SU-DHL-6 (cell line): ENCODE measurements around the gene SATB2.

Experiments used
- H2AFZ ChIP-seq: fragments of 200-600 bp; sonication (generic); 2 replicates; pipeline ENCODE4 v1.6.1; 2014; ENCODE audit warnings: low read depth, mild to moderate bottlenecking, moderate library complexity, mixed read lengths, antibody characterized with exemption, low read length; ENCODE audit not compliant: severe bottlenecking
- H3F3A ChIP-seq: fragments of 200-600 bp; shearing (Covaris generic); 2 replicates; pipeline ENCODE4 v1.6.0; 2016; ENCODE audit warnings: antibody characterized with exemption, mild to moderate bottlenecking; ENCODE audit not compliant: insufficient read depth
- H3K27ac ChIP-seq: fragments of 200-600 bp; sonication (generic); 2 replicates; pipeline ENCODE4 v1.5.1; 2016; ENCODE audit warnings: low read depth, mild to moderate bottlenecking, low read length, moderate library complexity, mixed read lengths
- H3K27me3 ChIP-seq: fragments of 200-600 bp; sonication (generic), shearing (Covaris generic); 2 replicates; pipeline ENCODE4 v1.6.0; 2014; ENCODE audit warnings: mild to moderate bottlenecking, low read length
- H3K36me3 ChIP-seq: fragments of 200-600 bp; sonication (generic); 2 replicates; pipeline ENCODE4 v1.6.1; 2014; ENCODE audit warnings: mild to moderate bottlenecking, low read length, mixed read lengths
- H3K4me2 ChIP-seq: fragments of 300-600, 200-600 bp; shearing (Covaris generic), sonication (generic); 2 replicates; pipeline ENCODE4 v1.6.0; 2014; ENCODE audit warnings: low read length, low read depth, mild to moderate bottlenecking; ENCODE audit not compliant: poor library complexity, severe bottlenecking
- H3K4me3 ChIP-seq: fragments of 200-600 bp; sonication (generic); 2 replicates; pipeline ENCODE4 v1.5.1; 2014; ENCODE audit warnings: antibody characterized with exemption, low read length, mild to moderate bottlenecking, mixed read lengths; ENCODE audit not compliant: insufficient read depth, poor library complexity, severe bottlenecking
- H3K79me2 ChIP-seq: fragments of 200-600 bp; sonication (generic); 2 replicates; pipeline ENCODE4 v1.6.1; 2014; ENCODE audit warnings: mild to moderate bottlenecking, low read length, moderate library complexity; ENCODE audit not compliant: insufficient read depth
- H3K9ac ChIP-seq: fragments of 200-600 bp; sonication (generic); 2 replicates; pipeline ENCODE4 v1.7.0; 2014; ENCODE audit warnings: mild to moderate bottlenecking, low read length
- H3K9me2 ChIP-seq: fragments of 200-600 bp; sonication (generic); replicated peaks from 2 replicates; pipeline ENCODE4 v1.6.1; 2014; ENCODE audit warnings: low read length; ENCODE audit not compliant: insufficient read depth
- H3K9me3 ChIP-seq: fragments of 200-600 bp; sonication (generic); 2 replicates; pipeline ENCODE4 v1.6.1; 2014; ENCODE audit warnings: low read length, mixed read lengths; ENCODE audit not compliant: insufficient read depth
- H4K20me1 ChIP-seq: fragments of 200-600 bp; sonication (generic); 2 replicates; pipeline ENCODE4 v1.6.1; 2014; ENCODE audit warnings: low read depth, mild to moderate bottlenecking, antibody characterized with exemption, low read length, moderate library complexity, mixed read lengths
- EZH2phosphoT487 ChIP-seq: fragments of 200-600 bp; sonication (generic), shearing (Covaris generic); conservative IDR thresholded peaks from 2 replicates; pipeline ENCODE4 v1.6.1; 2018; ENCODE audit warnings: mild to moderate bottlenecking, antibody characterized with exemption, low read length, moderate library complexity, mixed read lengths
- TF ChIP-seq, protein P1 (sequence below): fragments of 200-600 bp; sonication (generic); IDR thresholded peaks from one replicate; pipeline ENCODE4 v1.5.1; 2017; ENCODE audit warnings: antibody characterized with exemption, mild to moderate bottlenecking, low read length, moderate library complexity; ENCODE audit not compliant: insufficient read depth, poor library complexity, severe bottlenecking

SATB2 gene

GRCh38 chr2:199459286-199460100 lies 1.8 kb upstream of the SATB2 start:
- H3F3A ChIP-seq, result no peaks in the 10 kb centered on the region
- H3K27me3 ChIP-seq, result no peaks in the 10 kb centered on the region
- no peaks in the 10 kb centered on the region for H3K9me2 ChIP-seq
- no peaks in the 10 kb centered on the region for H4K20me1 ChIP-seq
- H2AFZ ChIP-seq, result no peak overlapping the region
- H3K4me2 ChIP-seq, result no peak overlapping the region
- H3K36me3 ChIP-seq, result no peaks in the 10 kb centered on the region
- H3K9me3 ChIP-seq, result no peaks in the 10 kb centered on the region
- H3K79me2 ChIP-seq, result no peaks in the 10 kb centered on the region
- no peak overlapping the region for H3K9ac ChIP-seq
- no peak overlapping the region for H3K27ac ChIP-seq
- H3K4me3 ChIP-seq, result no peak overlapping the region
- TF ChIP-seq EZH2phosphoT487, result no peak
- TF ChIP-seq, protein P1, sequence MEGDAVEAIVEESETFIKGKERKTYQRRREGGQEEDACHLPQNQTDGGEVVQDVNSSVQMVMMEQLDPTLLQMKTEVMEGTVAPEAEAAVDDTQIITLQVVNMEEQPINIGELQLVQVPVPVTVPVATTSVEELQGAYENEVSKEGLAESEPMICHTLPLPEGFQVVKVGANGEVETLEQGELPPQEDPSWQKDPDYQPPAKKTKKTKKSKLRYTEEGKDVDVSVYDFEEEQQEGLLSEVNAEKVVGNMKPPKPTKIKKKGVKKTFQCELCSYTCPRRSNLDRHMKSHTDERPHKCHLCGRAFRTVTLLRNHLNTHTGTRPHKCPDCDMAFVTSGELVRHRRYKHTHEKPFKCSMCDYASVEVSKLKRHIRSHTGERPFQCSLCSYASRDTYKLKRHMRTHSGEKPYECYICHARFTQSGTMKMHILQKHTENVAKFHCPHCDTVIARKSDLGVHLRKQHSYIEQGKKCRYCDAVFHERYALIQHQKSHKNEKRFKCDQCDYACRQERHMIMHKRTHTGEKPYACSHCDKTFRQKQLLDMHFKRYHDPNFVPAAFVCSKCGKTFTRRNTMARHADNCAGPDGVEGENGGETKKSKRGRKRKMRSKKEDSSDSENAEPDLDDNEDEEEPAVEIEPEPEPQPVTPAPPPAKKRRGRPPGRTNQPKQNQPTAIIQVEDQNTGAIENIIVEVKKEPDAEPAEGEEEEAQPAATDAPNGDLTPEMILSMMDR, result no peak

DNA sequence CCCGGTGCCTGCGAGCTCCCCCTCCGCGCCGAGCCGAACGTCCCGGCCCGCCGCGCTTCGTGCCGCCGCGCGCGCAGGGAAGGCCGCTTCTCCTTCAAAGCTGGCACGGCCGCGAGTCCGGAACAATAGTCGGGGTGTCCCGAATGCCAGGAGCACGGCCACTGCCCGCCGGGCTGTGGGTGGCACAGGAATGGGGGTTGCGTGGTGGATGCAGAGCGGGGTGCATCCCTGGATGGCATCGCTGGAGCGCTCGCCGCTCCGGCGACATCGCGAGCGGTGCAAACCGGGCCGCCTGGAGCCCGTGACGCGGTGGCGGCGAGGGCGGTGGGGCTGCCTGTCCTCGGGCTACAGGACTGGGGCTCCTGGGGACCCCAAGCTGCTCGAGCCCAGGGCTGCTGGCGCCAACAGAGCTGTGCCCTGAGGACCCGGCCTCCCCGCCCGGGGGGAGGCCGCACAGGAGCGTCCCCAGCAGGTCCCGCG lies 1.1 kb upstream of the SATB2 start:
- H3K9me2 ChIP-seq, result no peaks in the 10 kb centered on the region
- no peaks in the 10 kb centered on the region for H3F3A ChIP-seq
- H2AFZ ChIP-seq, result no peak overlapping the region
- no peaks in the 10 kb centered on the region for H3K27me3 ChIP-seq
- H3K27ac ChIP-seq, result no peak overlapping the region
- H3K4me2 ChIP-seq, result no peak overlapping the region
- H3K79me2 ChIP-seq, result no peaks in the 10 kb centered on the region
- TF ChIP-seq, protein P1, result no peak
- no peaks in the 10 kb centered on the region for H4K20me1 ChIP-seq
- H3K36me3 ChIP-seq, result no peaks in the 10 kb centered on the region
- no peak overlapping the region for H3K4me3 ChIP-seq
- H3K9me3 ChIP-seq, result no peaks in the 10 kb centered on the region
- H3K9ac ChIP-seq, result no peak overlapping the region

DNA sequence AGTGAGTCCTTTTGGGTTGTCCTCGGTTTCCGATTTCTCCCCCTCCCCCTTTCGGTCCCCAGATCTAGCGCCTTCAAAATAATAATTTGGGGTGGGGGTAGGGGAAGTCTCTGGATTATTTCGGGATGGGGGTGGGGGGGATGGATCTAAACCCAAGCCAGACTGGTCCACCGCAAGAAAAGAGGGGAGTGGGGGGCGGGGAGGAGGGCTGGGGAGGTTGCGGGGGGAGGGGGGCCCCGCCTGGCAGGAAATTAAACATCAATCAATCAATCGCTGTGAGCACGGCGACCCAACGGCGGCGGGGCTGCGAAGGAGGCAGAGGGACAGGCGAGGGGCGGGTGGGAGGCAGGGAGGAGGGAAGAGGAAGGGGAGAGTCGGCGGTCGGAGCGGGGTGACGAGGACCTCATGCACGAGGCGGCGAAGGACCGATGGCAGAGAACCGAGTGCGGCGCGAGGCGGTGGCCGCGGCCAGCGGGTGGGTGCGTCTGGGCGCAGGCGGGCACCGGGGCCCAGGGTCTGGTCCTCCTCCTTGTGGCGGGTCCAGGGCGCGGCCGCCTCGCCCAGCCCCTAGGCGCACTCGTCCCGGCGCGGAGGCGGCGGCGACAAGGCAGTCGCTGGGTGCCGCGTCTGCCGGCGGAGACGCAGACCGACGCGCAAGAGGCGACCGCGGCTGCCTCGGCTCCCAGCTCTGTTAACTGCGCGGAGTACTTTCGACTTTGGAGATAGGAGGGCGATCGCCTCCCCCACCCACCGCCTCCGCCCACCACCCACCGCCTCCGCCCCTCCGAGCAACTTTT lies 468 bp upstream of the SATB2 start:
- Histone ChIP-seq H2AFZ (no peak overlapping the region), H3K4me2 (no peak overlapping the region), H3K4me3 (no peak overlapping the region), H4K20me1 (no peaks in the 10 kb centered on the region), H3K9me3 (no peaks in the 10 kb centered on the region), H3K79me2 (no peaks in the 10 kb centered on the region), H3K36me3 (no peaks in the 10 kb centered on the region), H3K27me3 (no peaks in the 10 kb centered on the region), H3K27ac (no peak overlapping the region), H3K9me2 (no peaks in the 10 kb centered on the region), H3K9ac (no peak overlapping the region), H3F3A (no peaks in the 10 kb centered on the region)
- TF ChIP-seq EZH2phosphoT487, result no peak
- TF ChIP-seq, protein P1, result no peak
